ENCODE data around the gene ANK2. TPM values are rescaled to one million over a fixed set of nuclear protein-coding genes. Genes with fewer than 3 reads are reported as not detected.

ANK2 gene
- total RNA-seq, 1 donor from 2014 or later = 58.3 TPM

DNA sequence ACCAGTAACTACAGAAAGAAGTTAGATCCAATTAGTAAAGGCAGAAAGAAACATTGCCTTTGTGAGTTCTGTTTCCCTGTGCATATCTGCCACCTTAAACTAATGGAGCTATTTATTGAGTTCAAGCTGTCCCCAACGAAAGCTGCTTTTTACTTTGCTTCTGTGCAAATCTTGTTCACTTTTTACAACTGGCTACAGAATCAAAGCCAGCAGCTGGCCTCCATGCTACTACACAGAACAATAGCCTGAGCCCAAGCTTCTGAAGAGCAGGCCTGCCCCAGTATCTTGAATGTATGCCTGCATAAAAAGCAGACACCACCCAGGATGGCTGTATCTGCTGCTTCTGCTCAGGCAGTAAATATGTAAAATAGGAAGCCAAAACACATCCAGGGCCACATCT is 28.1 kb downstream of the ANK2 start:
- no peak for DNase-seq (ENCODE audit: low read depth, low spot score)
- Mint-ChIP-seq H3K9me3 (no peaks in the 10 kb centered on the region), H3K4me1 (peaks cover 21% of the 10 kb centered on the region), H3K4me3 (no peak overlapping the region), H3K27ac (ENCODE audit: unreplicated experiment) (peak overlapping the region; percentile 67), H3K36me3 (ENCODE audit: low read depth) (no peaks in the 10 kb centered on the region), H3K27me3 (ENCODE audit: low read depth) (no peaks in the 10 kb centered on the region)
- TF ChIP-seq, protein P1, sequence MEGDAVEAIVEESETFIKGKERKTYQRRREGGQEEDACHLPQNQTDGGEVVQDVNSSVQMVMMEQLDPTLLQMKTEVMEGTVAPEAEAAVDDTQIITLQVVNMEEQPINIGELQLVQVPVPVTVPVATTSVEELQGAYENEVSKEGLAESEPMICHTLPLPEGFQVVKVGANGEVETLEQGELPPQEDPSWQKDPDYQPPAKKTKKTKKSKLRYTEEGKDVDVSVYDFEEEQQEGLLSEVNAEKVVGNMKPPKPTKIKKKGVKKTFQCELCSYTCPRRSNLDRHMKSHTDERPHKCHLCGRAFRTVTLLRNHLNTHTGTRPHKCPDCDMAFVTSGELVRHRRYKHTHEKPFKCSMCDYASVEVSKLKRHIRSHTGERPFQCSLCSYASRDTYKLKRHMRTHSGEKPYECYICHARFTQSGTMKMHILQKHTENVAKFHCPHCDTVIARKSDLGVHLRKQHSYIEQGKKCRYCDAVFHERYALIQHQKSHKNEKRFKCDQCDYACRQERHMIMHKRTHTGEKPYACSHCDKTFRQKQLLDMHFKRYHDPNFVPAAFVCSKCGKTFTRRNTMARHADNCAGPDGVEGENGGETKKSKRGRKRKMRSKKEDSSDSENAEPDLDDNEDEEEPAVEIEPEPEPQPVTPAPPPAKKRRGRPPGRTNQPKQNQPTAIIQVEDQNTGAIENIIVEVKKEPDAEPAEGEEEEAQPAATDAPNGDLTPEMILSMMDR (conservative IDR thresholded peaks at IDR 0.05) = no peak

DNA sequence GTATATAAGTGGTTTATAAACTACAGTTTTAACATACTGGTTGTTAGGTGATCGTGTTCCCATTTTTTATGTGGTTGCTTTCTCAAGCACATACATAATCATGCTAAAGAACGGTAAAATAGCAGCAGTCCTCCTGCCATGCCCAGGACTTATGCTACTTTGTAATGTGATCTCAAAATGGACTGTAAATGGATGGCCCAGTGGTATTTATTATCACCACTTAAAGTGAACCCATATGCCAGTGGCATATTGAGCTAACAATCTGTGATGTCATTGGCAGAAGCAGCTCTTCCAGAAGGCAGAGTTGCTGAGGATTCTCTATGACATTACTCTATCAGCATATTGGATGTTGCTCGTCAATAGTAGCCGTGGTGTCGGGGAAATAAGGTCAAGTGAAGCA is 28.6 kb downstream of the ANK2 start:
- no peaks in the 10 kb centered on the region for H3K9me3 Mint-ChIP-seq
- H3K4me3 Mint-ChIP-seq = no peak overlapping the region
- no peaks in the 10 kb centered on the region for H3K36me3 Mint-ChIP-seq (ENCODE audit: low read depth)
- no peak for DNase-seq (ENCODE audit: low read depth, low spot score)
- peaks cover 21% of the 10 kb centered on the region for H3K4me1 Mint-ChIP-seq
- TF ChIP-seq, protein P1 (conservative IDR thresholded peaks at IDR 0.05) = no peak
- no peaks in the 10 kb centered on the region for H3K27me3 Mint-ChIP-seq (ENCODE audit: low read depth)
- peak overlapping the region; percentile 67 for H3K27ac Mint-ChIP-seq (ENCODE audit: unreplicated experiment)

DNA sequence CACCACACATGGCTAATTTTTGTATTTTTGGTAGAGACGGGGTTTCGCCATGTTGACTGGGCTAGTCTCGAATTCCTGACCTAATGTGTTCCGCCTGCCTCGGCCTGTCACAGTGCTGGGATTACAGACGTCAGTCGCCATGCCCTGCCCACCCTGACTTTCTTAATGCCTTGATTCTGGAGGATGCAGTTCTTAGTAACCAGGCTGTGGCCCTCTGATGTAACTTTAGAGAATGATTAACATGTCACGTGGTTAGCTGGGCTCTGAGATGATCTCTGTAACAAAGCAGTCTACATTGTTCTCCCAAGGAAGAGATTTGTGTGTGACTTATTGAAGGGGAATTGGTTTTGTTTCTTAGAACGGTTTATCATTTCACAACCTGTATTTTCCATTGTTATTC is 30.6 kb downstream of the ANK2 start:
- TF ChIP-seq, protein P1 (conservative IDR thresholded peaks at IDR 0.05) = no peak
- H3K27me3 Mint-ChIP-seq (ENCODE audit: low read depth) = no peaks in the 10 kb centered on the region
- no peak for DNase-seq (ENCODE audit: low read depth, low spot score)
- no peak overlapping the region for H3K27ac Mint-ChIP-seq (ENCODE audit: unreplicated experiment)
- no peak overlapping the region for H3K4me3 Mint-ChIP-seq
- H3K4me1 Mint-ChIP-seq = peaks cover 21% of the 10 kb centered on the region
- H3K9me3 Mint-ChIP-seq = no peaks in the 10 kb centered on the region
- H3K36me3 Mint-ChIP-seq (ENCODE audit: low read depth) = no peaks in the 10 kb centered on the region

DNA sequence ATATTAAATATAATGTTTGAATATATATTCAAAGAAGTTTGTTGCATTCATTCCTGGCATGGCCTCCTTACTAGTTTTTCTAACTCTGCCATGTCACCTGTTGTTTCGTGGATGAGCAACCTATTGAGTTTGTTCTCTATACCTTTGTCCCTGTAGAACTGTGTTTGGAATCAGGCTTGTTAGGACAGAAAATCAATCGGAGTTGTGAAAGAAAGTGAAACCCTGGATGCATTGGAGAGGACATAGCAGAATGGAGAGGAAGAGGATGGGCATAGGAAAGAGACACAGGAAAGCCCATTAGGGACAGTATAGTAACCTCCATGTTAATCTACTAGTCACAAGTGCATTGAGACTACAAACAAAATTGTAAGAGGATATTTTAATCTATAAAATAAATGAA is 31.2 kb downstream of the ANK2 start:
- Mint-ChIP-seq H3K36me3 (ENCODE audit: low read depth) (no peaks in the 10 kb centered on the region), H3K9me3 (no peaks in the 10 kb centered on the region), H3K27me3 (ENCODE audit: low read depth) (no peaks in the 10 kb centered on the region), H3K27ac (ENCODE audit: unreplicated experiment) (no peak overlapping the region), H3K4me1 (peaks cover 21% of the 10 kb centered on the region), H3K4me3 (no peak overlapping the region)
- TF ChIP-seq, protein P1 (conservative IDR thresholded peaks at IDR 0.05) = no peak
- no peak for DNase-seq (ENCODE audit: low read depth, low spot score)

DNA sequence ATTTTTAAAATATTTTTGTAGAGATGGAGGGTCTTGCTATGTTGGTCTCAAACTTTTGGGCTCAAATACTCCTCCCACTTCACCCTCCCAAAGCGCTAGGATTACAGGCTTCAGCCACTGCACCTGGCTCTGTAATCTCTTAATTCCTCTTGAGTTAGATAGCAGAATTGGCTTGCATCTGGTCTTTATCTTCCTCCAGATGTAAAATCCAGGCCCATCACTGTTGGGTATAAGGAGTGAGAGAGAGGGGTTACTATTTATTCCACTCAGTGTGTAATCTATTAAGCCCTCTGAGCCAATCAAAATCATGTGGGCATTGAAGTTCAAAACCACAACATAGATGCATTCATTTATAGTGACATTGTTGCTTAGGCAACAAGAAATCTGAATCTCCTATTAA is 33.9 kb downstream of the ANK2 start:
- Mint-ChIP-seq H3K27me3 (ENCODE audit: low read depth) (no peaks in the 10 kb centered on the region), H3K4me3 (no peak overlapping the region), H3K9me3 (no peaks in the 10 kb centered on the region), H3K4me1 (peaks cover 7% of the 10 kb centered on the region), H3K27ac (ENCODE audit: unreplicated experiment) (no peak overlapping the region), H3K36me3 (ENCODE audit: low read depth) (no peaks in the 10 kb centered on the region)
- TF ChIP-seq, protein P1 (conservative IDR thresholded peaks at IDR 0.05) = no peak
- no peak for DNase-seq (ENCODE audit: low read depth, low spot score)
